Nephron progenitor cell (in vitro differentiated cells): ENCODE measurements around the gene FIGN.

ENCODE experiments used
- DNase-seq: peaks from one replicate; pipeline ENCODE4 v3.0.0; 2021
- H3K27ac Mint-ChIP-seq: 2 replicates; pipeline ENCODE4 v1.8.0; 2021; ENCODE audit warnings: mild to moderate bottlenecking, moderate library complexity, mixed read lengths
- H3K27me3 Mint-ChIP-seq: 2 replicates; pipeline ENCODE4 v1.8.0; 2021; ENCODE audit warnings: mild to moderate bottlenecking, low read depth, mixed read lengths; ENCODE audit not compliant: poor library complexity
- H3K36me3 Mint-ChIP-seq: 2 replicates; pipeline ENCODE4 v1.8.0; 2021; ENCODE audit warnings: low read depth, mixed read lengths
- H3K4me1 Mint-ChIP-seq: 2 replicates; pipeline ENCODE4 v1.8.0; 2021; ENCODE audit warnings: mixed read lengths
- H3K4me3 Mint-ChIP-seq: 2 replicates; pipeline ENCODE4 v1.8.0; 2021; ENCODE audit warnings: mild to moderate bottlenecking, moderate library complexity, mixed read lengths
- H3K9me3 Mint-ChIP-seq: 2 replicates; pipeline ENCODE4 v1.8.0; 2021; ENCODE audit warnings: mild to moderate bottlenecking, moderate library complexity, mixed read lengths
- CTCF ChIP-seq: fragments of 200-600 bp; sonication (generic); IDR thresholded peaks from 2 replicates; pipeline ENCODE4 v1.5.0; 2021; ENCODE audit warnings: antibody characterized with exemption

The FIGN gene

GRCh38 chr2:163717993-163718680, 17.7 kb downstream of the FIGN start:
- Mint-ChIP-seq H3K27ac (no peak overlapping the region), H3K4me3 (no peak overlapping the region), H3K9me3 (no peaks in the 10 kb centered on the region), H3K4me1 (peaks cover 54% of the 10 kb centered on the region), H3K36me3 (peaks cover 2% of the 10 kb centered on the region), H3K27me3 (no peaks in the 10 kb centered on the region)
- no peak for TF ChIP-seq CTCF
- no peak for DNase-seq

- H3K4me1 Mint-ChIP-seq, result peaks cover 56% of the 10 kb centered on the region
- no peak for TF ChIP-seq CTCF
- no peak overlapping the region for H3K27ac Mint-ChIP-seq
- no peaks in the 10 kb centered on the region for H3K9me3 Mint-ChIP-seq
- no peak overlapping the region for H3K4me3 Mint-ChIP-seq
- no peaks in the 10 kb centered on the region for H3K36me3 Mint-ChIP-seq
- no peak for DNase-seq
- H3K27me3 Mint-ChIP-seq, result no peaks in the 10 kb centered on the region
These were observed 18.3 kb downstream of the FIGN start for GRCh38 chr2:163717515-163717914.

GRCh38 chr2:163716101-163716500, 19.7 kb downstream of the FIGN start:
- no peaks in the 10 kb centered on the region for H3K9me3 Mint-ChIP-seq
- TF ChIP-seq CTCF, result no peak
- no peak overlapping the region for H3K4me3 Mint-ChIP-seq
- no peaks in the 10 kb centered on the region for H3K36me3 Mint-ChIP-seq
- H3K27me3 Mint-ChIP-seq, result no peaks in the 10 kb centered on the region
- no peak for DNase-seq
- H3K27ac Mint-ChIP-seq, result no peak overlapping the region
- H3K4me1 Mint-ChIP-seq, result peaks cover 66% of the 10 kb centered on the region

- no peaks in the 10 kb centered on the region for H3K9me3 Mint-ChIP-seq
These were observed 20.1 kb downstream of the FIGN start for GRCh38 chr2:163715668-163716067.

GRCh38 chr2:163715199-163715598, 20.6 kb downstream of the FIGN start:
- H3K27me3 Mint-ChIP-seq, result no peaks in the 10 kb centered on the region
- no peaks in the 10 kb centered on the region for H3K9me3 Mint-ChIP-seq
- no peak for TF ChIP-seq CTCF
- DNase-seq, result no peak
- H3K4me1 Mint-ChIP-seq, result peaks cover 75% of the 10 kb centered on the region
- no peak overlapping the region for H3K4me3 Mint-ChIP-seq
- H3K36me3 Mint-ChIP-seq, result no peaks in the 10 kb centered on the region
- H3K27ac Mint-ChIP-seq, result no peak overlapping the region

More at GRCh38 chr2:163715668-163716067, 20.1 kb downstream of the FIGN start:
- no peak for DNase-seq
- no peaks in the 10 kb centered on the region for H3K27me3 Mint-ChIP-seq
- H3K36me3 Mint-ChIP-seq, result no peaks in the 10 kb centered on the region
- H3K4me1 Mint-ChIP-seq, result peaks cover 71% of the 10 kb centered on the region
- H3K4me3 Mint-ChIP-seq, result no peak overlapping the region
- TF ChIP-seq CTCF, result no peak
- H3K27ac Mint-ChIP-seq, result no peak overlapping the region
